GM04504 (cell line): ENCODE results near the gene DDHD1.
"Not testable (repeated sequence)": the region's sequence is repeated elsewhere in the genome, so short reads cannot be mapped to it uniquely, and the experiment has no call there.

Source experiments
- DNase-seq: peaks from one replicate; pipeline ENCODE4 v3.0.0-alpha.2; 2012; ENCODE audit warnings: low read depth

DDHD1 gene

DNA sequence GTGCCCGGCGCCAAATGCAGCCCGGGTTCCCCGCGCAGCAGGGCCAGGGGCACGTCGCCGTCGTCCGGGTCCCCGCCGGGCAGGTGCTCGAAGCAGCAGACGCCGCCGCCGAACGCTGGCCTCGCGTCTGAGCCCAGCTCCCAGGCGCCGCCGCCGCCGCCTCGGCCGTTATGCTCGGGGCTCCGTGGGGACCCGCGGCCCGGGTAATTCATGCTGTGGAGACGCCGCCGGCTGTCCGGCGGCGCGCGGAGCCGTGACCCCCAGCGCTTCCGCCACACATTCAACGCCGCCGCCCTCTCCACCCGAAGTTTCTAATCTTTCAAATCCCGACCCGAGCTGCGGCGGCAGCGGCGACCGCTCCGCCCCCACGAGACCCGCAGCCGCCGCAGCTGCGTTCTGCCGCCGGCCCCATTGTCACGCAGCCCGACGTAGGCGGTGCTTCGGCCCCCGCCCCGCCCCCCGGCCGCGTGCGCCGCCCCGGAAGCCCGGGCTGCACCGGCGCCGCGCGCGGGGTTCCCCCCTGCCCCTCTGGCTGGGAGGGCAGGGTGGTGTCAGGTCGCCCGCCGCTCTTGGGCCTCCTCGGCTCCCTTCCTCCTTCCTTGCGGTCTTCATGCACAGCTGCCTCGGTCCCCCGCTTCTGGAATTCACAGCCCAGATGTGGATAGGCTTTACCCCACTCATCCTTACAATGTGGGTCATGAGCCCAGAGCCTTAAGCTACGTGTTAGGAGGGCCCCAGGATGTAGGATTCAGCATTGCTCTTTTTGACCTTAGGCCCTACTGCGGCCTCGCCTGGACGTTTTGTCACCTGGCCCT is at the start of gene DDHD1:
Gene DDHD1 (minus strand): TSS at position 437 of the 815 bp plus-strand sequence. CDS start 225 bp downstream, at position 212.
- DNase-seq: peak; percentile 35

DNA sequence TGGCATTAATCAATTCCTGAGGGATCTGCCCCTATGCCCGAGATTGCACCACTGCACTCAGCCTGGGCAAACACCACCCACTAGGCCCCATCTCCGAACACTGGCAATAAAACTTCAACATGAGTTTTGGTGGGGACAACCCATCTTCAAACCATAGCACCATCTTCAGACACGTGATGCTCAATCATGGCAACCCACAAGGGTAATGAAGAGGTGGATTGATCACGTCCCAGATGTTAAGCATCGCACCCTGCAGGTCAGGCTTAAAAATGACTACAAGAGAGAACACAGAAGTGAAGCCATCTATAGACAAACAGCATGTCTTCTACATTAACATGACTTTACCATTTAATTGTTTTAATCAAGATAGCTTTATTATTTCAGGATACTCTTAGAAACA is 42.8 kb upstream of the DDHD1 start:
- no peak for DNase-seq

DNA sequence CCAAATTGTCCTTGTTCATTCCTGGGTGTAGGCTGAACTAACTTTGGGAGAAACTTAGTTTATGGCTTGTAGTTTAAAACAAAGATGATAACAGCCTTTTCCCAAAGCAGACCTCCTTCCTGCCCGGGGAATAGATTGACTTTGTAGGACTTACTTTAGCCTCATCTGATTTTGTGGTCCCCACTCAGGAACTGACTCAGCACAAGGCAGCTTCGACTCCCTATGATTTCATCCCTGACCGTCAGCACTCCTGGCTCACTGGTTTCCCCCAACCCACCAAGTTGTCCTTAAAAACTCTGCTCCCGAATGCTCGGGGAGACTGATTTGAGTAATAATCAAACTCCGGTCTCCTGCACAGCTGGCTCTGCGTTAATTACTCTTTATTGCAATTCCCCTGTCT is 40.1 kb upstream of the DDHD1 start:
- DNase-seq: no peak

DNA sequence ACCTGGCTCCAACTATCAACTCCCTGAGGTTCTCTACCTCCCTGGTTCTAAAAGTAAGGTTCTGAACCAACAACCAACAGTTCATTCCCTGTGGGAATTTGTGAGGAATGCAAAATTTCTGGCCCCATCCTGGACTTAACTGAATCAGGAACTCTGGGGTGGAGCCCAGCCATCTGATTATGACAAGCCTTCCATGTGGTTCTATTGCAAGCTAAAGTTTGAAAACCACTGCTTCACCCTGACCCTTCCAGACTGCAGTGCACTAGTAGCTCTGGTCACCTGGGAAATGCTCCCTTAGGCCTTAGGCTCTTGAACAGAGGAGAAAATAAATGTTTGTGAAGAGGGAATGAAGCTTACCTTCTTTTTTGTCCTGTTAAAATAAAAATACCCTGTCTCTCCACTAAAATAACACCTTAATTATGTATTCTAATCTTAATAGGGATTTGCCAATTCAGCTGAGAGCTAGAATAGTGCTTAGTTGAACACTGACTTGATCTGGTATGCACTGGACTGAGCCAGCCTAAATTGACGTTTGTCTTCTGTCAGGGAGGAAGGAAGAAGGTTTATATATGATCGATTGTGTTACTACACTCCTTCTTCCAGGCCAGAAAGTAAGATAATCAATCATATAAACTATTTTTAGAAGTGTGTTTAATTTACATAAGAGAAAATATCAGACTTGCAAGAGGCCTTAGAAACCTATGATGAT is 39.1 kb upstream of the DDHD1 start:
- DNase-seq: no peak

DNA sequence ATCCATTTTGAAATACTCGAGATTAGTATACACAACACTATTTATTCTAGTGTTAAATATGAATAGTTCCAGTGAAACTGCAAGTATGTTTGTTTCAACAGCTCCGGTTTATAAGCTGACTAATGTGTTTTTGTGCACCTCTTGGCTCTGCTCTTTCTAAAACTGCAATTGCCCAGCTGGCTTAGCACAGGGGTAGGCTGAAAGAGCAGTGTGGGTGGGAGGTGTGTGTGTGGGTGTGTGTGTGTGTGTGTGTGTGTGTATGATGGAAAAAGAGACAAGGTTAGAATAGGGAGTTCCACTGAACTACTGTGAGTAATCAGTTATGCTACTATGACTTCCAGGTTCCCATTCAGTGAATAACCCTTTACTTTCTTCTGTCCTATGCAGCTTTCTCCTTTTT is 37.8 kb upstream of the DDHD1 start:
- no peak for DNase-seq

DNA sequence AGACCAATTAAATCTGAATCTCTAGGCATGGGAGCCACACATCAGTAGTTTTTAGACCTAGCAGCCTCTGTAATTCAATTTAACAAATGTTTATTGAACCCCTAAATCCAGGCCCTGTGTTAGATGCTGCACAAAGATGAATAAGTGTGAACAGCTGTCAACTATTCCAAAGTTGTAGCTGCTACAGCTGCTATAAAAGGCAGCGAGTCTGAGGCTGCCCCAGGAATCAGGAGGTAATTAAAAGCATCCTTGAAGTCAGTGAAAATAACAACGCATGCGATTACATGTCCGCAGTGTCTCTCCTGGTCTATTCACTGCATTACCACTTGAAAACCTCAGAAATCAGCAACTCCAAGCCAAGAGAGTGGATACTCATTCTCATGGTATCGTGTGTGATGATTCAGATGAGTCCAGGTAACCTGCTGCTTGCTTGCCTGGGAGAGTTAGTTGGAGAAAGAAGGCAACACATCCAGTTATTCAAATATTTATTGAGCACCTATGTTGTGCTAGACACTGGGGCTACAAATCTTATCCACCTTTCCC is 34.9 kb upstream of the DDHD1 start:
- DNase-seq: no peak

DNA sequence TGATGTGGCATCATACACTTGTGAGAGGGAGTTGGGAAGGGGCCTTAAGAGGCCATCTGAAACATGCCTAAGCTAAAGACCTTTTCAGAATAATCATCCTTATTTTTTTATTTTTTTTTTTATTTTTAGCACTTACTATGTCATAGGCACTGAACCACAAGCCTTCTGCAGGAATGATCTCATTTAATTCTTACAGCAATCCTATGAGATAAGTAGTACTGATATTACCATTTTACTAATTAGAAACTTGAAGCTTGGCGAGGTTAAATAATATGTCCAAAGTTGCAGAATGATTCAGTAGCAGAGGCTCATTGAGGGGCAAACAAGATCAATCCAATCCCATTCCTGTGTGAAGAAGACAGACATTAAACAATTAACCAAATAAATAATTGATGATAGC is 33.4 kb upstream of the DDHD1 start:
- no peak for DNase-seq

DNA sequence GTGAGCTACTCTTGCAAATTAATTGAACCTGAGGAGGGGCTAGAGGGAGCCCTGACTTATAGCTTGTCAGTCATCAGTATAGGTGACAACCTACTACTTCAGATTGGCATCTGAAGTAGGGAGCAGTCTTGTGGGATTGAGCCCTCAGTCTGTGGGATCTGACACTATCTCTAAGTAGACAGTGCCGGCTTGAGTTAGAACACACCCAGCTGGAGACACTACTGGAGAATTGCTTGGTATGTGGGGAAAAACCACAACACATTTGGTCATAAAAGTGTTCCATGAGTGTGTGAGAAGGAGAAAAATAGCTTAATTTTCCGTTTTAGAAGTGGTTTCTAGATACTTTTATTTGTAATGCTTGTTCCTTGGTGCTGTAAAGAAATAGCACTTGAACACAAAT is 30.5 kb upstream of the DDHD1 start:
- peak; percentile 33 for DNase-seq

DNA sequence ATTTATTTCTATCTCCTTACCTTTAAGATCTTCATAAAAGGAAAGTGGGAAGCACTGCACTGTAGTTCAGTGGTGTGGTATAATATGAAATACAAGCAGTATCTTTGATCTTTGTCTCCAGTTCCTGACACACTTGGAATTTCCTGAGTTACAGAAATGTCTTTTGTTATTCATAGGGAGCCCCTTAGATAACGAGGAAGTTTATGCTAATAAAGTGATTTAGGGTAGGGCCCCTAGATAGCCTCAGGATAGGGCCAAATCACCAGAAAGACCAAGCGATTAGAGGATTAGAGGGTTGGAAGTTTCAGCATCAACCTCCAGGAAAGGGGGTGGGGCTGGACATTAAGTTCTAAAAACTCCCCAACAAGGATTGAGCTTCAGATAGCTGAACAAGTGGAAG is 29.9 kb upstream of the DDHD1 start:
- DNase-seq: no peak

DNA sequence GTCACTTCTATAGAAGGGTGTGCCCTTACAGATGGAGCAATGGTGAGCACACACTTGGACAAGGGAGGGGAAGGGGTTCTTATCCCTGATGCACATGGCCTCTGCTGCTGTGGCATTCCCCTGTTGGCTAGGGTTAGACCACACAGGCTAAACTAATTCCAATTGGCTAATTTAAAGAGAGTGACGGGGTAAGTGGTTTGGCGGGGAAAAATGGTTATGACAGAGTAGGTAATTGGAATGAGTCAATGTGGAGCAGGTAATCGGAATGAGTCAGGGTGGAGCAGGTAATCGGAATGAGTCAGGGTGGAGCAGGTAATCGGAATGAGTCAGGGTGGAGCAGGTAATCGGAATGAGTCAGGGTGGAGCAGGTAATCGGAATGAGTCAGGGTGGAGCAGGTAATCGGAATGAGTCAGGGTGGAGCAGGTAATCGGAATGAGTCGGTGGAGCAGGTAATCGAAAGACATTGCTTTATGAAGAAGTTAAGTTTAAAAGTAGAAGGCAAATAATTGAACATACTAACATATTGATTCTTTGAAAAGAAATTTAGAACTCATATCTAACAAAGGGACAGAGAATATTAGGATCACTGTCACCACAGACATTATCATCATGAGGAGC is 28.4 kb upstream of the DDHD1 start:
- DNase-seq: not testable (repeated sequence)

DNA sequence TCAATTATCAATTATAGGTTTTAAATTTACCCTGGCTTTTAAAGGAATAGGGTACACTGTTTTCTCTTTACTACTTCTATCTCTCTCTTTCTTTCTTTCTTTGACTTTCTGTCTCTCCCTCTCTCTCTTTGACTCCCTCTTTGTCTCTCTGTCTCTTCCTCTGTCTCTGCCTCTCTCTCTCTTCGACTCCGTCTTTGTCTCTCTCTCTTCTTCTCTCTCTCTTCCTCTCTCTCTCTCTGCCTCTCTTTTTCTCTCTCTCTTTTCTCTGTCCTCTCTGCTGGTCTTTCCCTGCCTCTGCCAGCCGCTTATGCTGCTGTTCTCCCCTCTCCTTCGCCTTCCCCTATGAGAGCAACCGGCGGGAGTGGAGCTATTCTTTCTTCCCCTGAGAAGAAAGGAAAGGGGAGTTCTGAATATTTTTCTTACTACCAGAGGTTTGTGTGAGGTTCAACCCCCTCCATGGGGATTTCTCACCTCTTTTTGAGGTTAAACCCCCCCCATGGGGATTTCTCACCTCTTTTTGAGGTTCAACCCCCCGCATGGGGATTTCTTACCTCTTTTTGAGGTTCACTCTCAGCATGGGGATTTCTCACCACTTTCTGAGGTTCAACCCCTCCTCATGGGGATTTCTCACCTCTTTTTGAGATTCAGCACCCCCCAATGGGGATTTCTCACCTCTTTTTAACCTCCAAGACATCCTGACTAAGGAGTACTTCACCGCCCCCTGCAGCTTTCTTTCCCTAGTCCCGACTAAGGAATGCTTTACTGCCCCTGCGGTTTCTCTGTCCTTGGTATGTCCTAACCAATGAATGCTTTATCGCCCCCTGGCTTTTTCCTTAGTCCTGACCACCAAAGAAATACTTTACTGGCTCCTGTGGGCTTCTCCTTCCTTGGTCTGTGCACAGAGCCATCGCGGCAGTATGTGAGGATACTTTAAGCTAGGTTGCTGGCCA is 27.4 kb upstream of the DDHD1 start:
- DNase-seq: no peak

DNA sequence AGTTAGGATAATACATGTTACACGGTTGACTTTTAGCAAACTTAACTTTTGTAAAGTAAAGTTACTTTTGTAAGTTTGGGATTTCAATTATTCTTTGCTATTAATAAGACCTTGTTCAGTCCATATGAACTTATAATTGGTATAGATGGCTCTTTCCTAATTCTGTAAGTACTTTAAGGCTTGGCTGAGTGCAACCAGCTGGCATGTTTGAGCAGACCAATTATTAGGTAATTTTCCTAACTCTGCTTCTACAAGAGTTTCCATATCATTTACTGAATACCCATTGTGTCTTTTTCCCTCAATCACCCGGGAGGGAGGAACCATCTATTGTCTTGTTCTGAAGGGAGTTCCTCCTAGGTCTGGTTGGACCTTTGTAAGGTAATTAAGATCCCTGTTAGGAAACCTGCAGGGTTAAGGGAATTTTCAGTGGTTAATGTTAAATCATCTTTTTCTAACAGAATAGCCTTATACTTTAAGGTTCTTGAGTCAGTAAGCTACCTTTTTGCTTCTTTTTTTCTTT is 26.4 kb upstream of the DDHD1 start:
- DNase-seq: not testable (repeated sequence)

DNA sequence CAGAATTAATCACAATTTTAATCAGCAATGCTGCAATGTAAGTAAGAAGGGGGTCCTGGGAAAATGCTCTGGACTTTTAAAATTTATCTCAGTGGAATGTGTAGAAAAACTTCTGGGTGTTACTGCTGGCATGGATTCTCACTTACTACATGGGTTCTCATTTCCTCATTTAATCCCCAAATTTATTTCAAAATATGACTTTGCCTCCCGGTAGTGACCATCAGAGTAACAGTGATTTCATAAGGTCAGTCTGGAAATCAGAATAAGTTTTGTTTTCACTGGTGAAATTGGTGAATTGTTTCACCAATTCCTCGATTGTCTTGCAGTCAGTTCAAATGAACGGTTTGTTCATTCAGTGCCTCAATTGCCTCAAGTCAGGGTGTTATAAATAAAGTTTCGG is 22.3 kb upstream of the DDHD1 start:
- DNase-seq: no peak

DNA sequence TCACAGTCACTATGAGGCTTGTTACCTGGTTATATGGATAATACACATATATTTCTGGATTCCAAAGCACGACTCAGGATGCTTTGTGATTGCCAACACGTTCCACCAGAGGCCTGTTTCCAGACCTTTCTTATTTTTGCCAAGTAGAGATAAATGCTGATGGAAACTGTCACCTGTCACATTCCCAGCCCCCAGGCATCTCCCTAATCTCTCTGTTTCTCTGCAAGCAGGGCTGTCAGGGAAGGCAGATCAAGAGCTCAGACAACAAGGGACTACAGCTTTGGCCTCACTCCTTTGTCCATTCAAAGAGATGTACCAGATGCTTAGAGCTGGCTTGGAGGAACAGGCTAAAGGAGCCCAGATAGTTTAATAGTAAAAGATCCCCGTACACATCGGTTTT is 21.8 kb upstream of the DDHD1 start:
- DNase-seq: no peak

DNA sequence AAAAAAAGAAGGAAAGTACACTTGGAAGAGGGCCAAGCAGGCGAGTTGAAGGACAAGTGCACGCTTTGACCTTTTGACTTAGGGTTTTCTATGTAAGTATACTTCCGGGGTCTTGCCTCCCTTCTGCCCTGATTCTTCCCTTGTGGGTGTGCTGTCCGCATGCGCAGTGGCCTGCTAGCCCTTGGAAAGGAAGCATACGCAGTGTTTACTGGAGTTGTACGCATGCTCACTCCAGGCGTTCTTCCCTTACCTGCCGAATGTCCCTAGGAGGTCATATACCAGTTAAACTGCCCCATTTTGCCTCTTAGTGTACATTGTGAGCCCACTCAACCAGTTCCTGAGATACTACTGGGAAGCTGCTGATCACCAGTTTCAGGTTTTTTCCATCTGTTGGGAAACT is 15.7 kb upstream of the DDHD1 start:
- DNase-seq: no peak

DNA sequence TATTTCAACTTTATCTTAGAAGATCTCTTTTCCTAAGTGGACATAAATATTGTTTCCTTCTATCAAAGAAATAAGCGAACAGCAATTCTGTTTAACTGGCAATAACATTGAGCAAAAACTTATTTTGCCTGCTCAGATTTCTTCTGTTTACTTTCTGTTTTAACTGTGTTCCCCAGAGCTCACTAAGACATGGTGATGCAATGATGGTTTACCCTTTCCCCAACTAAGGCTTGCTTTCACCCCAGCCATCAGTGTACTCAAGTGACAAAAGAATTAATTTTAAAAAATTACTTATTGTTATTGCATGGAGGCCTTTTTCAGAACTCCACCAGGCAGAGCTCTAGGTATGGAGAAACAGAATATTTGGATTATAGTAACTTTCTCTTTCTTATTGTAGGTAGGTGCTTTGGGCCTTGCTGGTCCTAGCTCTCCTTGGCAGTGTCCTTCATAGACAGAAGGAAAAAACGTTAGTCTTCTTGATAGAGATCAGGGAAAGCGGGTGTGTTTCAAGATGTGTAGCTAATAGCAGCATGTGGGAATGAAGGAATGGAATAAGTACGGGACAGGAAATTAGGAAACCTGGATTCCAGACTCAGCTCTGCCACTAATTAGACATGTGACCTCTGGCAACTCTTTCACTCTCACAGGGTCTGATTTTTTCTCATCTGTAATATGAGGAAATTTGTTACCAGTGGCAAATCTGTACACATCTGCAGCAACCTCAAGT is 14.6 kb upstream of the DDHD1 start:
- peak; percentile 46 for DNase-seq

DNA sequence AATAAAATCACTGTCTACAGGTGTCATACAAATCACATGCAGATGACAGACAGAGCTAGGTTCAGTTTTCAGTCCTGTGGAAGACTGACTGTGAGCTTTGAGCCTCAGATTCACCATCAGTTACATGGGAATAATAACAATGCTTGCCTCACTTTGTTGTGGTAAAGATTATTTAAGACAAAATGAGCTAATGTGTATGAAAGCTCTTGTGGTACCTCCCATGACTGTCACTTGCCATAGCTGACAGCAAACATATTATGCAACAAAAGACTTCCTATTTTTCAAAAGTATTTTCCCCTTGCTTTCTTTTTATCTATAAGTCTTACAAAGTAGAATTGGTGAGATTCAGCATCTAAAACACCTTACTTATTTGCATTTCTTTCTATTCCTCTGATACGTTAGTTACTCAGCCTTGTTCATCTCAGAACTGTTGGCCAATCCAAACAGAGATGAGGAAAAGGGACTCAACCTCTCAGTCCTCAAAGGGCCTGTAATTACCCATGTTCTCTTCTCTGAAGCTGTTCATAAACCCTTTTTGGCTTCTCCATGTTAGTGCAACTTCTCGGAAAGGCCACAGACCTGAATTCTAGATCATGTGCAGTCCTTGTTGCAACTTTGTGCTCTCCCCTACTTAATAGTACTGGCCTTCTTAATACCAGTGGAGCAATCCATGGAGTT is 8.8 kb upstream of the DDHD1 start:
- DNase-seq: no peak

DNA sequence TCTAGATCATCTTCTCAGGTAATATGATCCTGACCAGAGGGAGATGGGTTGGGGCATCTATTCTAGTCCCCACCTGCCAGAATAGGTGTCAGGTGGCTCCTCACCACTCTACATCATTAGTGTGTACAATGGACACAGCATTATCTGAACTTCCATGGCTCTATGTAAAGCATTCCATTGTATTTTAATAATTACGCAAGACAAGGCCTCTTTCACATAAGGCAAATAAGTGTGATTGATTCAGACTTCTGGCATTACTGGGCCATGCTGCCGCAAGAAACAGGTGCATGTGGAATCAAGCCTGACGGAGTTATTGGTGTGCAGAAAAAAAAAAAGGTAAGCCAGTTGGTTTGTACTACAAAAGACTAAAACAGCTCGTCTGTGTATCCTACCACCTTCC is 3.1 kb upstream of the DDHD1 start:
- DNase-seq: no peak

DNA sequence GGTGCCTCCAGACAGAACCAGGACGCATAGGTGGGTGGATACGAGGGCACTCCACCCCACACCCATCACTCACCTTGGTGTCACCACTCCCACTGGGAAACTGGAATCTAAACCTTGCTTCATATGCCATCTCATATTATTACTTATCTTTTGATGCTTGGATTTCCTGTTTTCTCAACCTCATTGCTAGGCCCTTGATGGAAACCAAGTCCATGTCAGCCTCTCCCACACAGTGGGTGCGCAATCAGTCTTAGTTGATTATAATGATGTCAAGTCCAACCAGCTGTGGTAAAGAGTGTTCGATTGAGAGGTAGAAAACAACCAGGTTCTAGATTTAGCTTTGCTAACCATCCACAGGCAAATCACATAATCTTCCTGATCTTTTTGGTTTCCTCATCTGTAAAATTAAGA is 584 bp upstream of the DDHD1 start:
- DNase-seq: no peak

DNA sequence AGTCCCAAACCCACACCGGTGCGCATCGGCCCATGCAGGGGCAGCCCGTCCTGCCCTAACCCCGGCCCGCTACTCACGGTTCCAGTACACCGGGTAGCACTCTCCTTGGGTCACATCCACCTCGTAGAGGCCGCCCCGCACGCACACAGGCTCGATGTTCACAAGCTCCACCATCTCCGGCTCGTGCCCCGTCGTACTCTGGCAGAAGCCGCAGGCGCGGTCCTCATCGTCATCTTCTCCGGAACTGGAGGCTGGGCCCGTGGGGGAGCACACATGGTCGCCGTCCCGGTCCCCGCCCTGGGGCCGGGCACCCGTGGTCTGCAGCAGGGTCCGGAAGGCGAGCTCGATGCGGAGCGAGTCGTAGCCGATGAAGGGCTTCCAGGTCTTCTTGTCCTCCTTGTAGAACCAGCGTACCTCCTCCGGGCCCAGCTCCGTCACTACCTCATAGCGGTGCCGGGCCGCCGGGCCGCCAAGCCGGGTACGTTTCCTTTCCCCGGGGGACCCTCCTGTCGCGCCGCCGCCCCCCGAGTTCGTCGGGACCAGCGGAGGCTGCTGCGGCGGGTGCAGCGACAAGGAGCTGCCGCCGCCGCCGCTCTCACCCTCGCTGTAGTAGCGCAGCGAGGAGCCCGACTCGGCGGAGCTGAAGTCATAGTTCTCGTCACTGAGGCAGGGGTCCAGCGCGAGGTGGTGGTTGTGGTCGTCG is 788 bp downstream of the DDHD1 start:
- DNase-seq: peak; percentile 14
